ENCODE measurements around the gene SLC22A23. TPM values are rescaled to one million over a fixed set of nuclear protein-coding genes. Genes with fewer than 3 reads are reported as not detected.

SLC22A23 gene
- total and polyA plus RNA-seq, 4 donors: 4.9 to 45.4 (median 19.7) TPM

DNA sequence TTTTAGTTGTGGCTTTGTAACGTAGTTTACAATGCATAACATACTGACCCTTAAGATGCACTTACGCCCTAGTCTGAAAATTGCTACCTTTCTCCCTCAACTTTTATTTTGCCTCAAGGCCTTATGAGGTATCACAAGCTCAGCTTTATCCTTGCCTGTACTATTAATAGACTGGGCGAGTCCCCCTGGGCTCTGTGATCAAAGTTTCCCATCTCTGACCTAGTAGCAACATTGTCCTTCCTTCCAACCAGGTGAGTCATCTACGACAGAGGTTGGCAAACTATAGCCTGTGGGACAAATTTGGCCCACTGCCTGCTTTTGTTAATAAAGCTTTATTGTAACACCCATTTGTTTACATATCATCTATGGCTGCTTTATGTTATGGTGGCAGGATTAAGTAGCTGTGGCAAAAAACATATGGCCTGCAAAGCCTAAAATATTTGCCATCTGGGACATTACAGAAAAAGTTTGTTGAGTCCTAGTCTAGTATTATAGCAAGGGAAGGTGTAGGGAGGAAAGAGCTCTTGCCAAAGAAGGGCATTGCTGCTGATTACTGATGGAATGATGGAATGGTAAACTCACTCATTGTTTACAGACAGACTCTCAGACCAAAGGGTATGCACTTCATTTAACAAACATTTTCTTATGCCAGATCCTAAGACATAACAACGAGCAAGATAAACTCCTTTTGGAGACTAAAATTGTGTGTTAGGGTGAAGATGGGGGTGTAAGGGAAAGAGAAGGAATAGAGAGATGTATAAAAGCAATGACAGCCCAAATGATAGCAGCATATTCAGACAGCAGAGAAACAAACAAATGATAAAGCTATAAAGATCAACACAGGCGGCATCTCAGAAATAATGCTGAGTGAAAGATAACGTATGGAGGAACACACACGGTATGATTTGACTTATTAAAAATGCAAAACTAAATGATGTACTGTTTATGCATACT, 74.2 kb downstream of the SLC22A23 start:
- DNase-seq (ENCODE audit: low spot score): no peak
- no peak overlapping the region for H3K9ac ChIP-seq (ENCODE audit: low read depth in 1 of 2, low read length in 2 of 2)
- H3K27me3 ChIP-seq (ENCODE audit: control insufficient read depth in 4 of 4, insufficient read depth in 4 of 4, low read length in 3 of 4): no peaks in the 10 kb centered on the region
- 62% methylated on average over 8 of the region's 8 CpGs for WGBS
- H3K36me3 ChIP-seq (ENCODE audit: control insufficient read depth in 4 of 4, insufficient read depth in 3 of 4, low read depth in 1 of 4, low read length in 3 of 4): no peaks in the 10 kb centered on the region
- H3K27ac ChIP-seq (ENCODE audit: low read depth in 1 of 2, low read length in 2 of 2): peak overlapping the region; percentile 27 to 47
- H3K4me3 ChIP-seq (ENCODE audit: low read depth in 1 of 3, low read length in 3 of 3): no peak overlapping the region
- TF ChIP-seq FOXA2 (IDR thresholded peaks at IDR 0.05) (peak; percentile 24), JUND (IDR thresholded peaks at IDR 0.05) (peak; percentile 64 to 71), GABPA (IDR thresholded peaks at IDR 0.05 in 1 of 2, conservative IDR thresholded peaks at IDR 0.05 in 1 of 2) (no peak), HNF4A (conservative IDR thresholded peaks at IDR 0.05) (peak in 1 of 2 donors; percentile 27), RXRA (IDR thresholded peaks at IDR 0.05) (peak in 1 of 2 donors; percentile 34)
- TF ChIP-seq, protein P1, sequence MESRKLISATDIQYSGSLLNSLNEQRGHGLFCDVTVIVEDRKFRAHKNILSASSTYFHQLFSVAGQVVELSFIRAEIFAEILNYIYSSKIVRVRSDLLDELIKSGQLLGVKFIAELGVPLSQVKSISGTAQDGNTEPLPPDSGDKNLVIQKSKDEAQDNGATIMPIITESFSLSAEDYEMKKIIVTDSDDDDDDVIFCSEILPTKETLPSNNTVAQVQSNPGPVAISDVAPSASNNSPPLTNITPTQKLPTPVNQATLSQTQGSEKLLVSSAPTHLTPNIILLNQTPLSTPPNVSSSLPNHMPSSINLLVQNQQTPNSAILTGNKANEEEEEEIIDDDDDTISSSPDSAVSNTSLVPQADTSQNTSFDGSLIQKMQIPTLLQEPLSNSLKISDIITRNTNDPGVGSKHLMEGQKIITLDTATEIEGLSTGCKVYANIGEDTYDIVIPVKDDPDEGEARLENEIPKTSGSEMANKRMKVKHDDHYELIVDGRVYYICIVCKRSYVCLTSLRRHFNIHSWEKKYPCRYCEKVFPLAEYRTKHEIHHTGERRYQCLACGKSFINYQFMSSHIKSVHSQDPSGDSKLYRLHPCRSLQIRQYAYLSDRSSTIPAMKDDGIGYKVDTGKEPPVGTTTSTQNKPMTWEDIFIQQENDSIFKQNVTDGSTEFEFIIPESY (IDR thresholded peaks at IDR 0.05): no peak
- TF ChIP-seq, protein P2, sequence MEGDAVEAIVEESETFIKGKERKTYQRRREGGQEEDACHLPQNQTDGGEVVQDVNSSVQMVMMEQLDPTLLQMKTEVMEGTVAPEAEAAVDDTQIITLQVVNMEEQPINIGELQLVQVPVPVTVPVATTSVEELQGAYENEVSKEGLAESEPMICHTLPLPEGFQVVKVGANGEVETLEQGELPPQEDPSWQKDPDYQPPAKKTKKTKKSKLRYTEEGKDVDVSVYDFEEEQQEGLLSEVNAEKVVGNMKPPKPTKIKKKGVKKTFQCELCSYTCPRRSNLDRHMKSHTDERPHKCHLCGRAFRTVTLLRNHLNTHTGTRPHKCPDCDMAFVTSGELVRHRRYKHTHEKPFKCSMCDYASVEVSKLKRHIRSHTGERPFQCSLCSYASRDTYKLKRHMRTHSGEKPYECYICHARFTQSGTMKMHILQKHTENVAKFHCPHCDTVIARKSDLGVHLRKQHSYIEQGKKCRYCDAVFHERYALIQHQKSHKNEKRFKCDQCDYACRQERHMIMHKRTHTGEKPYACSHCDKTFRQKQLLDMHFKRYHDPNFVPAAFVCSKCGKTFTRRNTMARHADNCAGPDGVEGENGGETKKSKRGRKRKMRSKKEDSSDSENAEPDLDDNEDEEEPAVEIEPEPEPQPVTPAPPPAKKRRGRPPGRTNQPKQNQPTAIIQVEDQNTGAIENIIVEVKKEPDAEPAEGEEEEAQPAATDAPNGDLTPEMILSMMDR (IDR thresholded peaks at IDR 0.05; ENCODE audit: low read depth, low read length, missing input control): no peak
- peaks cover 15 to 74% (median 52%) of the 10 kb centered on the region in 4 donors for H3K4me1 ChIP-seq (ENCODE audit: control insufficient read depth in 4 of 4, insufficient read depth in 4 of 4, low read length in 3 of 4)
- H3K9me3 ChIP-seq (ENCODE audit: control insufficient read depth in 4 of 4, low read length in 3 of 4): no peaks in the 10 kb centered on the region

DNA sequence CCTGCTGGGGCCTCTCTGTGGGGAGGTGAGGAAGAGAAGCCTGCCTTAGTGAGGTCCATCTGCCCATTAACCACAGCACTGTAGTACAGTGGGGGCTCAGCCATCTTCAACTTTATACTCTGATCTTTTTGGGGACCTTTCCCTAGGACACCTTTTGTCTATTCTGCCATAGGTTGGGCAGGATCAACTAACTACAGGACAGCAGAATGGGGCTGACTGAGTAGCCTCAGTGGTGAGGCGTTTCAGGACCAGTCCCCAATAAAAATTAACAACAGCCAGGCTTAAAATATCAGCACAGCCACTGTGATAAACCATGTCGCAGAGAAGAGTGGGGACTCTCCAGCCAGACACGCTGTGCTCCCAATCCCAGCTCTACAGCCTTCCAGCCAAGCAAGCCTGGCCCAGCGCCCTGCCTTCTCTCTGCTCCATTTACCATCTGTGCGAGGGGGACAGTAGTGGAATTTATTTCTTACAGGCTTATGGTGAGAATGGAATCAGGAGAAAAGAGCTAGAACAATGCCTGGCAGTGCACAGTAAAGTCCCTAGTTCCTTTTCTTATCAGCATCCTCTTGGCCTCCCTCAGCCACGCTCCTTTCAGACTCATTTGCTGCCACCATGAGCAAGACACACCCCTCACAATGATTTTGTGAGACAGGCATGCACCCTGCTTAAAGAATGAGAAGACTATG, 75.5 kb downstream of the SLC22A23 start:
- Histone ChIP-seq H3K27me3 (ENCODE audit: control insufficient read depth in 4 of 4, insufficient read depth in 4 of 4, low read length in 3 of 4) (no peaks in the 10 kb centered on the region), H3K27ac (ENCODE audit: low read depth in 1 of 2, low read length in 2 of 2) (peak overlapping the region; percentile 37 to 47), H3K4me3 (ENCODE audit: low read depth in 1 of 3, low read length in 3 of 3) (no peak overlapping the region), H3K4me1 (ENCODE audit: control insufficient read depth in 4 of 4, insufficient read depth in 4 of 4, low read length in 3 of 4) (peaks cover 17 to 79% (median 53%) of the 10 kb centered on the region in 4 donors), H3K9ac (ENCODE audit: low read depth in 1 of 2, low read length in 2 of 2) (no peak overlapping the region), H3K36me3 (ENCODE audit: control insufficient read depth in 4 of 4, insufficient read depth in 3 of 4, low read depth in 1 of 4, low read length in 3 of 4) (no peaks in the 10 kb centered on the region), H3K9me3 (ENCODE audit: control insufficient read depth in 4 of 4, low read length in 3 of 4) (no peaks in the 10 kb centered on the region)
- no peak for DNase-seq (ENCODE audit: low spot score)
- 73% methylated on average over 6 of the region's 6 CpGs for WGBS
- TF ChIP-seq, protein P3, sequence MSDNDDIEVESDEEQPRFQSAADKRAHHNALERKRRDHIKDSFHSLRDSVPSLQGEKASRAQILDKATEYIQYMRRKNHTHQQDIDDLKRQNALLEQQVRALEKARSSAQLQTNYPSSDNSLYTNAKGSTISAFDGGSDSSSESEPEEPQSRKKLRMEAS (IDR thresholded peaks at IDR 0.05): no peak
- no peak for TF ChIP-seq HNF4G (IDR thresholded peaks at IDR 0.05)
- no peak for TF ChIP-seq FOXA1 (IDR thresholded peaks at IDR 0.05)
- TF ChIP-seq, protein P4, sequence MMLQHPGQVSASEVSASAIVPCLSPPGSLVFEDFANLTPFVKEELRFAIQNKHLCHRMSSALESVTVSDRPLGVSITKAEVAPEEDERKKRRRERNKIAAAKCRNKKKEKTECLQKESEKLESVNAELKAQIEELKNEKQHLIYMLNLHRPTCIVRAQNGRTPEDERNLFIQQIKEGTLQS (IDR thresholded peaks at IDR 0.05): no peak
- TF ChIP-seq SP1 (IDR thresholded peaks at IDR 0.05): no peak
- TF ChIP-seq RXRA (IDR thresholded peaks at IDR 0.05): no peak
- no peak for TF ChIP-seq NR2F2 (IDR thresholded peaks at IDR 0.05)
- TF ChIP-seq, protein P1 (IDR thresholded peaks at IDR 0.05): no peak
- no peak for TF ChIP-seq HNF4A (conservative IDR thresholded peaks at IDR 0.05)
- no peak for TF ChIP-seq JUND (IDR thresholded peaks at IDR 0.05)
- no peak for TF ChIP-seq EGR1 (IDR thresholded peaks at IDR 0.05; ENCODE audit: low read depth in 2 of 2)
- TF ChIP-seq YY1 (IDR thresholded peaks at IDR 0.05): no peak
- TF ChIP-seq, protein P2 (IDR thresholded peaks at IDR 0.05; ENCODE audit: low read depth, low read length, missing input control): no peak
- no peak for TF ChIP-seq GABPA (IDR thresholded peaks at IDR 0.05 in 1 of 2, conservative IDR thresholded peaks at IDR 0.05 in 1 of 2)
- TF ChIP-seq, protein P5, sequence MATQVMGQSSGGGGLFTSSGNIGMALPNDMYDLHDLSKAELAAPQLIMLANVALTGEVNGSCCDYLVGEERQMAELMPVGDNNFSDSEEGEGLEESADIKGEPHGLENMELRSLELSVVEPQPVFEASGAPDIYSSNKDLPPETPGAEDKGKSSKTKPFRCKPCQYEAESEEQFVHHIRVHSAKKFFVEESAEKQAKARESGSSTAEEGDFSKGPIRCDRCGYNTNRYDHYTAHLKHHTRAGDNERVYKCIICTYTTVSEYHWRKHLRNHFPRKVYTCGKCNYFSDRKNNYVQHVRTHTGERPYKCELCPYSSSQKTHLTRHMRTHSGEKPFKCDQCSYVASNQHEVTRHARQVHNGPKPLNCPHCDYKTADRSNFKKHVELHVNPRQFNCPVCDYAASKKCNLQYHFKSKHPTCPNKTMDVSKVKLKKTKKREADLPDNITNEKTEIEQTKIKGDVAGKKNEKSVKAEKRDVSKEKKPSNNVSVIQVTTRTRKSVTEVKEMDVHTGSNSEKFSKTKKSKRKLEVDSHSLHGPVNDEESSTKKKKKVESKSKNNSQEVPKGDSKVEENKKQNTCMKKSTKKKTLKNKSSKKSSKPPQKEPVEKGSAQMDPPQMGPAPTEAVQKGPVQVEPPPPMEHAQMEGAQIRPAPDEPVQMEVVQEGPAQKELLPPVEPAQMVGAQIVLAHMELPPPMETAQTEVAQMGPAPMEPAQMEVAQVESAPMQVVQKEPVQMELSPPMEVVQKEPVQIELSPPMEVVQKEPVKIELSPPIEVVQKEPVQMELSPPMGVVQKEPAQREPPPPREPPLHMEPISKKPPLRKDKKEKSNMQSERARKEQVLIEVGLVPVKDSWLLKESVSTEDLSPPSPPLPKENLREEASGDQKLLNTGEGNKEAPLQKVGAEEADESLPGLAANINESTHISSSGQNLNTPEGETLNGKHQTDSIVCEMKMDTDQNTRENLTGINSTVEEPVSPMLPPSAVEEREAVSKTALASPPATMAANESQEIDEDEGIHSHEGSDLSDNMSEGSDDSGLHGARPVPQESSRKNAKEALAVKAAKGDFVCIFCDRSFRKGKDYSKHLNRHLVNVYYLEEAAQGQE (IDR thresholded peaks at IDR 0.05): no peak
- no peak for TF ChIP-seq FOXA2 (IDR thresholded peaks at IDR 0.05)
